HG02610 (cell line): ENCODE measurements around the gene RAB27B.
"Not testable (repeated sequence)": the region's sequence is repeated elsewhere in the genome, so short reads cannot be mapped to it uniquely, and the experiment has no call there.

Experiments used
- ATAC-seq: cut with Tn5 transposase; IDR thresholded peaks from one replicate; pipeline ENCODE4 v1.9.1; 2021; ENCODE audit warnings: mild to moderate bottlenecking, moderate library complexity; ENCODE audit not compliant: unreplicated experiment

The RAB27B gene

GRCh38 chr18:54828281-54828881 is at the start of gene RAB27B:
Gene RAB27B (plus strand): TSS chr18:54828477. CDS start chr18:54877586, 49,109 bp downstream.
- peak; percentile 59 for ATAC-seq

GRCh38 chr18:54780285-54780861 is 47.9 kb upstream of the RAB27B start:
- ATAC-seq: no peak

GRCh38 chr18:54780970-54781369 is 47.3 kb upstream of the RAB27B start:
- ATAC-seq: no peak

GRCh38 chr18:54783139-54783538 is 45.1 kb upstream of the RAB27B start:
- no peak for ATAC-seq

- no peak for ATAC-seq
Observed at GRCh38 chr18:54786206-54786605, 42.1 kb upstream of the RAB27B start.

GRCh38 chr18:54787121-54787520 is 41.2 kb upstream of the RAB27B start:
- ATAC-seq: no peak

GRCh38 chr18:54787616-54788015 is 40.7 kb upstream of the RAB27B start:
- no peak for ATAC-seq

- no peak for ATAC-seq
Observed at GRCh38 chr18:54790109-54790508, 38.2 kb upstream of the RAB27B start.

- ATAC-seq: no peak
Observed at GRCh38 chr18:54791657-54792056, 36.6 kb upstream of the RAB27B start.

- ATAC-seq: no peak
Observed at GRCh38 chr18:54792079-54792478, 36.2 kb upstream of the RAB27B start.

GRCh38 chr18:54794823-54795222 is 33.5 kb upstream of the RAB27B start:
- ATAC-seq: no peak

GRCh38 chr18:54798186-54798585 is 30.1 kb upstream of the RAB27B start:
- no peak for ATAC-seq

GRCh38 chr18:54801374-54801773 is 26.9 kb upstream of the RAB27B start:
- no peak for ATAC-seq

- no peak for ATAC-seq
Observed at GRCh38 chr18:54802178-54802577, 26.1 kb upstream of the RAB27B start.

- no peak for ATAC-seq
Observed at GRCh38 chr18:54802686-54803395, 25.4 kb upstream of the RAB27B start.

GRCh38 chr18:54805571-54806334 is 22.5 kb upstream of the RAB27B start:
- no peak for ATAC-seq

GRCh38 chr18:54806526-54806925 is 21.8 kb upstream of the RAB27B start:
- ATAC-seq: no peak

- no peak for ATAC-seq
Observed at GRCh38 chr18:54807303-54807702, 21.0 kb upstream of the RAB27B start.

- not testable (repeated sequence) for ATAC-seq
Observed at GRCh38 chr18:54810662-54811061, 17.6 kb upstream of the RAB27B start.

GRCh38 chr18:54812885-54813284 is 15.4 kb upstream of the RAB27B start:
- peak; percentile 79 for ATAC-seq

- no peak for ATAC-seq
Observed at GRCh38 chr18:54813305-54813704, 15.0 kb upstream of the RAB27B start.
